WTC11 (cell line): ENCODE data around the gene TIGD3. TPM values are rescaled to one million over a fixed set of nuclear protein-coding genes. Genes with fewer than 3 reads are reported as not detected.

Source experiments
- ATAC-seq: fragments of 200-7000 bp; cut with Tn5 transposase; 2 replicates; pipeline ENCODE4 v1.10.0; 2021; ENCODE audit warnings: mild to moderate bottlenecking, moderate library complexity
- CTCF ChIA-PET: fragments of 300-600 bp; sonication (Branson Sonifier 250); formaldehyde crosslinking; loops from one replicate; lab custom pipeline; 2021; ENCODE audit warnings: antibody characterized with exemption; lab: Charles Lee
- POLR2A ChIA-PET: fragments of 350-600 bp; sonication (Branson Sonifier 250); formaldehyde crosslinking; loops from one replicate; lab custom pipeline; 2021; ENCODE audit warnings: antibody characterized with exemption; lab: Charles Lee
- DNase-seq: peaks from one replicate; pipeline ENCODE4 v3.0.0; 2021; ENCODE audit warnings: low spot score
- H3K27ac Mint-ChIP-seq: 2 replicates; pipeline ENCODE4 v1.8.0; 2021; ENCODE audit warnings: mixed read lengths
- H3K27me3 Mint-ChIP-seq: 2 replicates; pipeline ENCODE4 v1.8.0; 2021; ENCODE audit warnings: low read depth, mild to moderate bottlenecking, moderate library complexity, mixed read lengths
- H3K36me3 Mint-ChIP-seq: 2 replicates; pipeline ENCODE4 v1.8.0; 2021; ENCODE audit warnings: mixed read lengths
- H3K4me1 Mint-ChIP-seq: 2 replicates; pipeline ENCODE4 v1.8.0; 2022; ENCODE audit warnings: mixed read lengths
- H3K4me3 Mint-ChIP-seq: 2 replicates; pipeline ENCODE4 v1.8.0; 2021; ENCODE audit warnings: mild to moderate bottlenecking, moderate library complexity, mixed read lengths
- H3K9me3 Mint-ChIP-seq: 2 replicates; pipeline ENCODE4 v1.8.0; 2021; ENCODE audit warnings: mixed read lengths
- AFF4 ChIP-seq: sonication (generic); formaldehyde crosslinking; IDR thresholded peaks from 2 replicates; pipeline ENCODE4 v1.8.1; 2023; ENCODE audit warnings: mild to moderate bottlenecking, missing genetic modification reagents, borderline replicate concordance
- ATF2 ChIP-seq: sonication (generic); formaldehyde crosslinking; IDR thresholded peaks from 2 replicates; pipeline ENCODE4 v1.8.1; 2022; ENCODE audit warnings: low read depth, missing genetic modification reagents, borderline replicate concordance
- ESRRA ChIP-seq: sonication (generic); formaldehyde crosslinking; IDR thresholded peaks from 2 replicates; pipeline ENCODE4 v1.8.1; 2022; ENCODE audit warnings: mild to moderate bottlenecking, missing genetic modification reagents, borderline replicate concordance
- GABPB1 ChIP-seq: sonication (generic); formaldehyde crosslinking; IDR thresholded peaks from 2 replicates; pipeline ENCODE4 v1.8.1; 2023; ENCODE audit warnings: mild to moderate bottlenecking, missing genetic modification reagents
- JUN ChIP-seq: sonication (generic); formaldehyde crosslinking; IDR thresholded peaks from 2 replicates; pipeline ENCODE4 v1.8.0; 2023; ENCODE audit warnings: mild to moderate bottlenecking, missing genetic modification reagents
- MAX ChIP-seq: sonication (generic); formaldehyde crosslinking; IDR thresholded peaks from 2 replicates; pipeline ENCODE4 v1.8.0; 2022; ENCODE audit warnings: mild to moderate bottlenecking, missing genetic modification reagents
- NR3C1 ChIP-seq: sonication (generic); formaldehyde crosslinking; conservative IDR thresholded peaks from 2 replicates; pipeline ENCODE4 v1.8.1; 2023; ENCODE audit warnings: low read depth, mild to moderate bottlenecking, missing genetic modification reagents
- RELA ChIP-seq: sonication (generic); formaldehyde crosslinking; IDR thresholded peaks from 2 replicates; pipeline ENCODE4 v1.8.1; 2022; ENCODE audit warnings: missing genetic modification reagents, mild to moderate bottlenecking, borderline replicate concordance
- SP1 ChIP-seq: sonication (generic); formaldehyde crosslinking; conservative IDR thresholded peaks from 2 replicates; pipeline ENCODE4 v1.8.1; 2022; ENCODE audit warnings: missing genetic modification reagents
- TCF7 ChIP-seq: sonication (generic); formaldehyde crosslinking; IDR thresholded peaks from 2 replicates; pipeline ENCODE4 v1.8.0; 2022; ENCODE audit warnings: mild to moderate bottlenecking, low read depth, missing genetic modification reagents, moderate library complexity
- TP53 ChIP-seq: sonication (generic); formaldehyde crosslinking; IDR thresholded peaks from 2 replicates; pipeline ENCODE4 v1.8.1; 2023; ENCODE audit warnings: mild to moderate bottlenecking, missing genetic modification reagents
- USF1 ChIP-seq: sonication (generic); formaldehyde crosslinking; IDR thresholded peaks from 2 replicates; pipeline ENCODE4 v1.8.0; 2022; ENCODE audit warnings: mild to moderate bottlenecking, missing genetic modification reagents
- ZNF232 ChIP-seq: sonication (generic); formaldehyde crosslinking; IDR thresholded peaks from 2 replicates; pipeline ENCODE4 v1.8.0; 2022; ENCODE audit warnings: mild to moderate bottlenecking, missing genetic modification reagents
- ZNF263 ChIP-seq: sonication (generic); formaldehyde crosslinking; IDR thresholded peaks from 2 replicates; pipeline ENCODE4 v1.8.1; 2022; ENCODE audit warnings: low read depth, mild to moderate bottlenecking, moderate library complexity, missing genetic modification reagents
- ZNF281 ChIP-seq: sonication (generic); formaldehyde crosslinking; IDR thresholded peaks from 2 replicates; pipeline ENCODE4 v1.8.0; 2023; ENCODE audit warnings: mild to moderate bottlenecking, missing genetic modification reagents
- ZNF396 ChIP-seq: fragments of 250-450 bp; sonication (Bioruptor Pico); IDR thresholded peaks from 2 replicates; pipeline ENCODE4 v1.8.0; 2021; ENCODE audit warnings: mild to moderate bottlenecking, moderate library complexity, borderline replicate concordance
- ZNF416 ChIP-seq: fragments of 250-450 bp; sonication (Bioruptor Pico); IDR thresholded peaks from 2 replicates; pipeline ENCODE4 v1.9.0; 2021; ENCODE audit warnings: mild to moderate bottlenecking, inconsistent platforms
- ZNF423 ChIP-seq: fragments of 250-450 bp; sonication (Bioruptor Pico); IDR thresholded peaks from 2 replicates; pipeline ENCODE4 v2.1.2; 2022; ENCODE audit warnings: mild to moderate bottlenecking, moderate library complexity
- total RNA-seq: library from RNA; stranded (reverse); gene quantifications from 3 replicates; pipeline ENCODE4 v1.2.3, GENCODE V29; 2021

The TIGD3 gene
- total RNA-seq, 1 experiment from 2014 or later: 1.9 TPM

- ATAC-seq (no peak), DNase-seq (no peak)
- TF ChIP-seq JUN (CRISPR knock-in tag): no peak
- no peak for TF ChIP-seq NR3C1
- TF ChIP-seq TCF7 (CRISPR knock-in tag): no peak
- TF ChIP-seq MAX (CRISPR knock-in tag): no peak
- TF ChIP-seq USF1 (CRISPR knock-in tag): no peak
- TF ChIP-seq SP1 (CRISPR knock-in tag): no peak
- no peak for TF ChIP-seq ESRRA (CRISPR knock-in tag)
- TF ChIP-seq ZNF396 (CRISPR knock-in tag): no peak
- TF ChIP-seq ZNF263 (CRISPR knock-in tag): no peak
- no peak for TF ChIP-seq ZNF423 (CRISPR knock-in tag)
- TF ChIP-seq TP53 (CRISPR knock-in tag): no peak
- no peak for TF ChIP-seq ZNF281 (CRISPR knock-in tag)
- TF ChIP-seq AFF4 (CRISPR knock-in tag): no peak
- no peak for TF ChIP-seq ZNF416 (CRISPR knock-in tag)
- no peak for TF ChIP-seq ZNF232 (CRISPR knock-in tag)
- H3K36me3 Mint-ChIP-seq: peaks cover 11% of the 10 kb centered on the region
- H3K27me3 Mint-ChIP-seq: peaks cover 30% of the 10 kb centered on the region
- POLR2A ChIA-PET: interaction anchor here (1.1 to 2.7 kb wide), 4 partner anchors 23 to 144 kb away, joined by 4 to 8 read pairs (median 4); partner anchors contain the start of gene DPF2
- H3K4me1 Mint-ChIP-seq: peaks cover 16% of the 10 kb centered on the region
- H3K27ac Mint-ChIP-seq: no peak overlapping the region
- H3K9me3 Mint-ChIP-seq: no peaks in the 10 kb centered on the region
- peak overlapping the region; percentile 81 for H3K4me3 Mint-ChIP-seq
- CTCF ChIA-PET: interaction anchor here (0.8 to 3.2 kb wide), 13 partner anchors 23 to 214 kb away, joined by 3 to 18 read pairs (median 4); partner anchors contain the start of genes CDC42EP2, DPF2 and ZNRD2
Observed at GRCh38 chr11:65356394-65356972, 1.9 kb downstream of the TIGD3 start.

GRCh38 chr11:65357856-65358356 lies 3.4 kb downstream of the TIGD3 start:
- DNase-seq (no peak), ATAC-seq (no peak)
- no peak overlapping the region for H3K27ac Mint-ChIP-seq
- H3K36me3 Mint-ChIP-seq: no peaks in the 10 kb centered on the region
- CTCF ChIA-PET: interaction anchor here (0.5 to 3.2 kb wide), 5 partner anchors 58 to 150 kb away, joined by 3 to 14 read pairs (median 3); no protein-coding TSS in a partner anchor
- H3K9me3 Mint-ChIP-seq: no peaks in the 10 kb centered on the region
- peaks cover 16% of the 10 kb centered on the region for H3K4me1 Mint-ChIP-seq
- H3K4me3 Mint-ChIP-seq: no peak overlapping the region
- POLR2A ChIA-PET: interaction anchor here (0.7 kb wide), 1 partner anchor 122 kb away, joined by 4 read pairs; no protein-coding TSS in a partner anchor
- H3K27me3 Mint-ChIP-seq: peaks cover 30% of the 10 kb centered on the region
- TF ChIP-seq GABPB1 (CRISPR knock-in tag) (peak; percentile 33; the same call in 1 of the 2 replicates), RELA (CRISPR knock-in tag) (no peak), ATF2 (CRISPR knock-in tag) (no peak), ZNF396 (CRISPR knock-in tag) (no peak)
